SU-DHL-6 (cell line): ENCODE data around the gene LYL1.
A peak's percentile ranks its signal among the peaks of the same experiment; 100 is the strongest.

Experiments used
- H2AFZ ChIP-seq: fragments of 200-600 bp; sonication (generic); 2 replicates; pipeline ENCODE4 v1.6.1; 2014; ENCODE audit warnings: low read depth, mild to moderate bottlenecking, moderate library complexity, mixed read lengths, antibody characterized with exemption, low read length; ENCODE audit not compliant: severe bottlenecking
- H3F3A ChIP-seq: fragments of 200-600 bp; shearing (Covaris generic); 2 replicates; pipeline ENCODE4 v1.6.0; 2016; ENCODE audit warnings: antibody characterized with exemption, mild to moderate bottlenecking; ENCODE audit not compliant: insufficient read depth
- H3K27ac ChIP-seq: fragments of 200-600 bp; sonication (generic); 2 replicates; pipeline ENCODE4 v1.5.1; 2016; ENCODE audit warnings: low read depth, mild to moderate bottlenecking, low read length, moderate library complexity, mixed read lengths
- H3K27me3 ChIP-seq: fragments of 200-600 bp; sonication (generic), shearing (Covaris generic); 2 replicates; pipeline ENCODE4 v1.6.0; 2014; ENCODE audit warnings: mild to moderate bottlenecking, low read length
- H3K36me3 ChIP-seq: fragments of 200-600 bp; sonication (generic); 2 replicates; pipeline ENCODE4 v1.6.1; 2014; ENCODE audit warnings: mild to moderate bottlenecking, low read length, mixed read lengths
- H3K4me2 ChIP-seq: fragments of 300-600, 200-600 bp; shearing (Covaris generic), sonication (generic); 2 replicates; pipeline ENCODE4 v1.6.0; 2014; ENCODE audit warnings: low read length, low read depth, mild to moderate bottlenecking; ENCODE audit not compliant: poor library complexity, severe bottlenecking
- H3K4me3 ChIP-seq: fragments of 200-600 bp; sonication (generic); 2 replicates; pipeline ENCODE4 v1.5.1; 2014; ENCODE audit warnings: antibody characterized with exemption, low read length, mild to moderate bottlenecking, mixed read lengths; ENCODE audit not compliant: insufficient read depth, poor library complexity, severe bottlenecking
- H3K79me2 ChIP-seq: fragments of 200-600 bp; sonication (generic); 2 replicates; pipeline ENCODE4 v1.6.1; 2014; ENCODE audit warnings: mild to moderate bottlenecking, low read length, moderate library complexity; ENCODE audit not compliant: insufficient read depth
- H3K9ac ChIP-seq: fragments of 200-600 bp; sonication (generic); 2 replicates; pipeline ENCODE4 v1.7.0; 2014; ENCODE audit warnings: mild to moderate bottlenecking, low read length
- H3K9me2 ChIP-seq: fragments of 200-600 bp; sonication (generic); replicated peaks from 2 replicates; pipeline ENCODE4 v1.6.1; 2014; ENCODE audit warnings: low read length; ENCODE audit not compliant: insufficient read depth
- H3K9me3 ChIP-seq: fragments of 200-600 bp; sonication (generic); 2 replicates; pipeline ENCODE4 v1.6.1; 2014; ENCODE audit warnings: low read length, mixed read lengths; ENCODE audit not compliant: insufficient read depth
- H4K20me1 ChIP-seq: fragments of 200-600 bp; sonication (generic); 2 replicates; pipeline ENCODE4 v1.6.1; 2014; ENCODE audit warnings: low read depth, mild to moderate bottlenecking, antibody characterized with exemption, low read length, moderate library complexity, mixed read lengths
- CTCF ChIP-seq: fragments of 200-600 bp; sonication (generic); IDR thresholded peaks from one replicate; pipeline ENCODE4 v1.5.1; 2017; ENCODE audit warnings: antibody characterized with exemption, mild to moderate bottlenecking, low read length, moderate library complexity; ENCODE audit not compliant: insufficient read depth, poor library complexity, severe bottlenecking
- EZH2phosphoT487 ChIP-seq: fragments of 200-600 bp; sonication (generic), shearing (Covaris generic); conservative IDR thresholded peaks from 2 replicates; pipeline ENCODE4 v1.6.1; 2018; ENCODE audit warnings: mild to moderate bottlenecking, antibody characterized with exemption, low read length, moderate library complexity, mixed read lengths

The LYL1 gene

GRCh38 chr19:13063461-13064091 lies 39.1 kb downstream of the LYL1 start:
- Histone ChIP-seq H2AFZ (no peak overlapping the region), H4K20me1 (no peaks in the 10 kb centered on the region), H3K4me3 (no peak overlapping the region), H3K27ac (no peak overlapping the region), H3K4me2 (no peak overlapping the region), H3K27me3 (no peaks in the 10 kb centered on the region), H3K36me3 (no peaks in the 10 kb centered on the region), H3K9ac (no peak overlapping the region), H3K9me2 (no peaks in the 10 kb centered on the region), H3F3A (no peaks in the 10 kb centered on the region), H3K9me3 (no peaks in the 10 kb centered on the region), H3K79me2 (no peaks in the 10 kb centered on the region)
- TF ChIP-seq EZH2phosphoT487 (no peak), CTCF (no peak)

- Histone ChIP-seq H3K27ac (no peak overlapping the region), H3K4me3 (no peak overlapping the region), H3K9me3 (no peaks in the 10 kb centered on the region), H3K27me3 (no peaks in the 10 kb centered on the region), H3F3A (no peaks in the 10 kb centered on the region), H3K36me3 (no peaks in the 10 kb centered on the region), H3K9ac (no peak overlapping the region), H3K9me2 (no peaks in the 10 kb centered on the region), H2AFZ (no peak overlapping the region), H4K20me1 (no peaks in the 10 kb centered on the region), H3K79me2 (no peaks in the 10 kb centered on the region), H3K4me2 (no peak overlapping the region)
- TF ChIP-seq CTCF (no peak), EZH2phosphoT487 (no peak)
Observed at GRCh38 chr19:13062317-13062716, 40.3 kb downstream of the LYL1 start.

- no peaks in the 10 kb centered on the region for H3F3A ChIP-seq
- H3K27ac ChIP-seq, result no peak overlapping the region
- peak overlapping the region; percentile 41 for H3K4me2 ChIP-seq
- no peak overlapping the region for H3K9ac ChIP-seq
- H3K9me2 ChIP-seq, result no peaks in the 10 kb centered on the region
- H3K9me3 ChIP-seq, result no peaks in the 10 kb centered on the region
- TF ChIP-seq CTCF, result peak; percentile 85
- no peak for TF ChIP-seq EZH2phosphoT487
- H4K20me1 ChIP-seq, result no peaks in the 10 kb centered on the region
- no peaks in the 10 kb centered on the region for H3K79me2 ChIP-seq
- H2AFZ ChIP-seq, result peak overlapping the region; percentile 63
- no peak overlapping the region for H3K4me3 ChIP-seq
- no peaks in the 10 kb centered on the region for H3K36me3 ChIP-seq
- no peaks in the 10 kb centered on the region for H3K27me3 ChIP-seq
Observed at GRCh38 chr19:13060964-13061927, 41.4 kb downstream of the LYL1 start.
